Left hindlimb (tissue), 1 donor: ENCODE measurements around the gene DNAJC30.
"Not testable (repeated sequence)": the region's sequence is repeated elsewhere in the genome, so short reads cannot be mapped to it uniquely, and the experiment has no call there.

Experiments used
- DNase-seq: peaks from one replicate; pipeline ENCODE4 v3.0.0-alpha.2; 2018

Gene DNAJC30

GRCh38 chr7:73683056-73683787 lies at the start of gene DNAJC30, which contains the start of gene BUD23:
DNAJC30 (minus strand) TSS chr7:73683453; CDS start chr7:73683423, 30 bp downstream.
BUD23 (plus strand) TSS chr7:73683597; CDS start chr7:73683626, 29 bp downstream.
- DNase-seq: peak; percentile 98

- DNase-seq: no peak
These were observed 49.1 kb upstream of the DNAJC30 start for GRCh38 chr7:73732397-73732796.

- no peak for DNase-seq
These were observed 47.2 kb upstream of the DNAJC30 start for GRCh38 chr7:73730485-73730884.

- no peak for DNase-seq
These were observed 45.3 kb upstream of the DNAJC30 start for GRCh38 chr7:73728551-73728950.

GRCh38 chr7:73727952-73728351 lies 44.7 kb upstream of the DNAJC30 start:
- DNase-seq: no peak

GRCh38 chr7:73726083-73726466 lies 42.8 kb upstream of the DNAJC30 start:
- DNase-seq: no peak

- DNase-seq: no peak
These were observed 40.6 kb upstream of the DNAJC30 start for GRCh38 chr7:73723813-73724212.

- no peak for DNase-seq
These were observed 39.5 kb upstream of the DNAJC30 start for GRCh38 chr7:73722785-73723184.

GRCh38 chr7:73722182-73722581 lies 38.9 kb upstream of the DNAJC30 start:
- not testable (repeated sequence) for DNase-seq

- DNase-seq: peak; percentile 87
These were observed 38.1 kb upstream of the DNAJC30 start for GRCh38 chr7:73721377-73721817.

- DNase-seq: not testable (repeated sequence)
These were observed 37.2 kb upstream of the DNAJC30 start for GRCh38 chr7:73720443-73720842.

- DNase-seq: no peak
These were observed 36.5 kb upstream of the DNAJC30 start for GRCh38 chr7:73719806-73720169.

- peak; percentile 78 for DNase-seq
These were observed 35.9 kb upstream of the DNAJC30 start, which contains the start of gene STX1A for GRCh38 chr7:73718905-73719805. STX1A (minus strand) TSS chr7:73719669; CDS start chr7:73719631, 38 bp downstream.

GRCh38 chr7:73718438-73718881 lies 35.2 kb upstream of the DNAJC30 start:
- no peak for DNase-seq

- DNase-seq: no peak
These were observed 34.7 kb upstream of the DNAJC30 start for GRCh38 chr7:73717991-73718405.

- no peak for DNase-seq
These were observed 34.0 kb upstream of the DNAJC30 start for GRCh38 chr7:73717025-73717807.

- no peak for DNase-seq
These were observed 33.2 kb upstream of the DNAJC30 start for GRCh38 chr7:73716318-73716890.

- DNase-seq: peak; percentile 81
These were observed 32.5 kb upstream of the DNAJC30 start for GRCh38 chr7:73715648-73716317.

- not testable (repeated sequence) for DNase-seq
These were observed 30.1 kb upstream of the DNAJC30 start for GRCh38 chr7:73713319-73713718.

GRCh38 chr7:73712773-73713172 lies 29.5 kb upstream of the DNAJC30 start:
- no peak for DNase-seq

GRCh38 chr7:73708961-73709549 lies 25.8 kb upstream of the DNAJC30 start:
- DNase-seq: no peak
